ENCODE measurements around the gene SCAPER. TPM values are rescaled to one million over a fixed set of nuclear protein-coding genes. Genes with fewer than 3 reads are reported as not detected.

The SCAPER gene
- total and polyA plus RNA-seq, 2 of the 4 experiments (the other 2 are of a cell fraction) = 2.9 to 9.7 TPM

DNA sequence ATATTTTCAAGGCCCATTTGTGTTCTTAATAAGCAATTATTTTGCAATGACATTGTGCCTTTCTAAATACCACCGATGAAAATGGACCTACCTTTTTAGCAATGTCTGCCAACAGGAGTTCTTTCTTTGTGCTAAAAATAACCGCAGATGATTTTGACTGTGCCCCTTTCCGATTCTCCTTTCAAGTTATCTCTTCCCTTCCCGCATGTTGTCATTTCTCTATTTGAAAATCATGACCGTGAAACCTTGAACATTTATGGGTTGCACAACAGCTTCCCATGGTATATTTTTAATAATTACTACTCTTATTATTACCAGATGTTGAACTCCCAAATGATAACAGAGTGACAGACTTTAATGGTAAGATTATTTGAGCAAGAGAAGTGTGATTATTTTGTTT, 583.5 kb downstream of the SCAPER start:
- H3K79me1 ChIP-seq (ENCODE audit: low read depth in 1 of 2, low read length in 2 of 2) = no peaks in the 10 kb centered on the region
- DNase-seq (no peak), ATAC-seq (ENCODE audit: low read depth) (no peak)
- no peak overlapping the region for H2AK5ac ChIP-seq (ENCODE audit: low read depth, low read length)
- in situ Hi-C loops (cut with MboI; ENCODE audit: low sequenced_read_pairs) (no loop called here), dilution Hi-C loops (cut with HindIII; ENCODE audit: low sequenced_read_pairs, unreplicated experiment) (no loop called here), intact Hi-C loops (cut with micrococcal nuclease) (no loop called here)
- no peak overlapping the region for H3K4me2 ChIP-seq (ENCODE audit: low read depth, low read length)
- no peaks in the 10 kb centered on the region for H3K36me3 ChIP-seq (ENCODE audit: control insufficient read depth, insufficient read depth, low read length)
- H2AK9ac ChIP-seq (replicated peaks; ENCODE audit: low read depth, low read length, poor library complexity) = no peak overlapping the region
- CTCF ChIA-PET = no interaction called here
- H2BK120ac ChIP-seq (ENCODE audit: low read depth, low read length) = no peak overlapping the region
- no peak overlapping the region for H3K4me3 ChIP-seq (ENCODE audit: insufficient read depth, low read depth, low read length)
- no peak overlapping the region for H3K56ac ChIP-seq (ENCODE audit: extremely low read depth, insufficient read depth, low read length)
- H3K23ac ChIP-seq (ENCODE audit: low read depth, low read length) = no peak overlapping the region
- H3K4ac ChIP-seq (ENCODE audit: low read depth, low read length) = no peak overlapping the region
- H2BK5ac ChIP-seq (ENCODE audit: low read depth, low read length, poor library complexity, severe bottlenecking) = no peak overlapping the region
- no TSS peak for BruUV-seq (replicated peaks)
- no peaks in the 10 kb centered on the region; the same call in 1 of the 2 replicates for H3K4me1 ChIP-seq (ENCODE audit: control insufficient read depth, insufficient read depth, low read length)
- peaks cover 18% of the 10 kb centered on the region for H3K27me3 ChIP-seq (ENCODE audit: control insufficient read depth, insufficient read depth, low read length)
- 92% methylated on average over 2 of the region's 5 CpGs; no CpG with 5 or more reads in 1 of the 2 experiments for WGBS, 2 experiments (ENCODE audit: extremely low coverage in 2 of 2, insufficient read length in 1 of 2)
- TF ChIP-seq, protein P1, sequence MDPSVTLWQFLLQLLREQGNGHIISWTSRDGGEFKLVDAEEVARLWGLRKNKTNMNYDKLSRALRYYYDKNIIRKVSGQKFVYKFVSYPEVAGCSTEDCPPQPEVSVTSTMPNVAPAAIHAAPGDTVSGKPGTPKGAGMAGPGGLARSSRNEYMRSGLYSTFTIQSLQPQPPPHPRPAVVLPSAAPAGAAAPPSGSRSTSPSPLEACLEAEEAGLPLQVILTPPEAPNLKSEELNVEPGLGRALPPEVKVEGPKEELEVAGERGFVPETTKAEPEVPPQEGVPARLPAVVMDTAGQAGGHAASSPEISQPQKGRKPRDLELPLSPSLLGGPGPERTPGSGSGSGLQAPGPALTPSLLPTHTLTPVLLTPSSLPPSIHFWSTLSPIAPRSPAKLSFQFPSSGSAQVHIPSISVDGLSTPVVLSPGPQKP (IDR thresholded peaks at IDR 0.05; ENCODE audit: borderline replicate concordance, low read depth, low read length) = no peak
- TF ChIP-seq, protein P2, sequence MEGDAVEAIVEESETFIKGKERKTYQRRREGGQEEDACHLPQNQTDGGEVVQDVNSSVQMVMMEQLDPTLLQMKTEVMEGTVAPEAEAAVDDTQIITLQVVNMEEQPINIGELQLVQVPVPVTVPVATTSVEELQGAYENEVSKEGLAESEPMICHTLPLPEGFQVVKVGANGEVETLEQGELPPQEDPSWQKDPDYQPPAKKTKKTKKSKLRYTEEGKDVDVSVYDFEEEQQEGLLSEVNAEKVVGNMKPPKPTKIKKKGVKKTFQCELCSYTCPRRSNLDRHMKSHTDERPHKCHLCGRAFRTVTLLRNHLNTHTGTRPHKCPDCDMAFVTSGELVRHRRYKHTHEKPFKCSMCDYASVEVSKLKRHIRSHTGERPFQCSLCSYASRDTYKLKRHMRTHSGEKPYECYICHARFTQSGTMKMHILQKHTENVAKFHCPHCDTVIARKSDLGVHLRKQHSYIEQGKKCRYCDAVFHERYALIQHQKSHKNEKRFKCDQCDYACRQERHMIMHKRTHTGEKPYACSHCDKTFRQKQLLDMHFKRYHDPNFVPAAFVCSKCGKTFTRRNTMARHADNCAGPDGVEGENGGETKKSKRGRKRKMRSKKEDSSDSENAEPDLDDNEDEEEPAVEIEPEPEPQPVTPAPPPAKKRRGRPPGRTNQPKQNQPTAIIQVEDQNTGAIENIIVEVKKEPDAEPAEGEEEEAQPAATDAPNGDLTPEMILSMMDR (conservative IDR thresholded peaks at IDR 0.05; ENCODE audit: low read depth, low read length) = no peak
- TF ChIP-seq NFE2L2 (IDR thresholded peaks at IDR 0.05; ENCODE audit: low read depth, low read length) (no peak), MAZ (IDR thresholded peaks at IDR 0.05; ENCODE audit: borderline replicate concordance, low read depth, low read length) (no peak), FOS (IDR thresholded peaks at IDR 0.05; ENCODE audit: low read depth, low read length) (no peak), RFX5 (IDR thresholded peaks at IDR 0.05; ENCODE audit: low read depth, low read length) (no peak), MXI1 (IDR thresholded peaks at IDR 0.05; ENCODE audit: borderline replicate concordance, low read depth, low read length) (no peak), RAD21 (IDR thresholded peaks at IDR 0.05; ENCODE audit: low read length) (no peak)
- TF ChIP-seq, protein P3, sequence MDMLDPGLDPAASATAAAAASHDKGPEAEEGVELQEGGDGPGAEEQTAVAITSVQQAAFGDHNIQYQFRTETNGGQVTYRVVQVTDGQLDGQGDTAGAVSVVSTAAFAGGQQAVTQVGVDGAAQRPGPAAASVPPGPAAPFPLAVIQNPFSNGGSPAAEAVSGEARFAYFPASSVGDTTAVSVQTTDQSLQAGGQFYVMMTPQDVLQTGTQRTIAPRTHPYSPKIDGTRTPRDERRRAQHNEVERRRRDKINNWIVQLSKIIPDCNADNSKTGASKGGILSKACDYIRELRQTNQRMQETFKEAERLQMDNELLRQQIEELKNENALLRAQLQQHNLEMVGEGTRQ (IDR thresholded peaks at IDR 0.05; ENCODE audit: low read depth, low read length) = no peak
- no peak overlapping the region for H3K27ac ChIP-seq (ENCODE audit: insufficient read depth, low read length)
- H2BK20ac ChIP-seq (ENCODE audit: low read depth, low read length) = no peak overlapping the region
- no peaks in the 10 kb centered on the region for H3K9me3 ChIP-seq (ENCODE audit: control insufficient read depth, insufficient read depth, low read length)
- POLR2A ChIA-PET (ENCODE audit: unreplicated experiment) = no interaction called here
- no peaks in the 10 kb centered on the region for H3K9me1 ChIP-seq (ENCODE audit: insufficient read depth, low read length)
- H2BK15ac ChIP-seq (ENCODE audit: low read depth, low read length) = no peak overlapping the region
- H2AFZ ChIP-seq (replicated peaks; ENCODE audit: low read length, poor library complexity) = no peak overlapping the region
- no peak overlapping the region for H3K18ac ChIP-seq (ENCODE audit: low read depth, low read length)
- H3K9ac ChIP-seq (ENCODE audit: low read depth, low read length) = no peak overlapping the region
- no peak overlapping the region for H4K91ac ChIP-seq (ENCODE audit: insufficient read depth, low read depth, low read length)
- H4K20me1 ChIP-seq (ENCODE audit: insufficient read depth, low read length) = no peaks in the 10 kb centered on the region
- no peak overlapping the region for H4K5ac ChIP-seq (ENCODE audit: low read depth, low read length)
- no peak overlapping the region for H3K14ac ChIP-seq (replicated peaks; ENCODE audit: low read depth, low read length)
- no peak overlapping the region for H4K8ac ChIP-seq (ENCODE audit: low read depth in 2 of 2, low read length in 2 of 2)
